ENCODE data around the gene GTF3C5.
"Not testable (repeated sequence)": the region's sequence is repeated elsewhere in the genome, so short reads cannot be mapped to it uniquely, and the experiment has no call there.

The GTF3C5 gene

DNA sequence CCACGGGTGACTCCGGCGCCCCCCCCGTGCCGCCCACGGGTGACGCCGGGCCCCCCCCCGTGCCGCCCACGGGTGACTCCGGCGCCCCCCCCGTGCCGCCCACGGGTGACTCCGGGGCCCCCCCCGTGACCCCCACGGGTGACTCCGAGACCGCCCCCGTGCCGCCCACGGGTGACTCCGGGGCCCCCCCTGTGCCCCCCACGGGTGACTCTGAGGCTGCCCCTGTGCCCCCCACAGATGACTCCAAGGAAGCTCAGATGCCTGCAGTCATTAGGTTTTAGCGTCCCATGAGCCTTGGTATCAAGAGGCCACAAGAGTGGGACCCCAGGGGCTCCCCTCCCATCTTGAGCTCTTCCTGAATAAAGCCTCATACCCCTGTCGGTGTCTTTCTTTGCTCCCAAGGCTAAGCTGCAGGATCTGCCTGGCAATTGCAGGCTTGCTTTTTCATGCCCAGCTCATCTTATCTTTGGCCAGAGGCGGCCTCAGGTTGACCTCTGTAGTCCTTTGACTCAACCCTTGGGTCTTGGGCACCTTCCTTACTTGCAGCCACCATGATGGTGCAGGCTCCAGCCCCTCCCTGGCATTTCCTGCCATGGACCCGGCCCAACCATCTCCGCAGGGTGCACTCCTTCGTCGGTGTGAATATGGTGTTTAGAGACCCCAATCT is 40.8 kb downstream of the GTF3C5 start:
- DNase-seq: no peak
- TF ChIP-seq GATA1 (IDR thresholded peaks at IDR 0.05; ENCODE audit: low read depth, low read length) (no peak), POLR2A (IDR thresholded peaks at IDR 0.05; ENCODE audit: low read length) (no peak)

DNA sequence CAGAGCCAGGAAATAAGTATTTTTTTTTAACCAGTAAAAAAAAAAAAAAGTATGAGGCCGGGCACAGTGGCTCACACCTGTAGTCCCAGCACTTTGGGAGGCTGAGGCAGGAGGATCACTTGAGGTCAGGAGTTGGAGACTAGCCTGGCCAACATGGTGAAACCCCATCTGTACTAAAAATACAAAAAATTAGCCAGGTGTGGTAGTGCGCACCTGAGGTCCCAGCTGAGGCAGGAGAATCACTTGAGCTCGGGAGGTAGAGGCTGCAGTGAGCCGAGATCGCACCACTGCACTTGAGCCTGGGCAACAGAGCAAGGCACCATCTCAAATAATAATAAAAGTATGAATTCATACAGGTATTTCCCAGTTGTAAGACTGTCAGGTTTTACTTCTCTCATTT is 41.4 kb downstream of the GTF3C5 start:
- DNase-seq: not testable (repeated sequence)

DNA sequence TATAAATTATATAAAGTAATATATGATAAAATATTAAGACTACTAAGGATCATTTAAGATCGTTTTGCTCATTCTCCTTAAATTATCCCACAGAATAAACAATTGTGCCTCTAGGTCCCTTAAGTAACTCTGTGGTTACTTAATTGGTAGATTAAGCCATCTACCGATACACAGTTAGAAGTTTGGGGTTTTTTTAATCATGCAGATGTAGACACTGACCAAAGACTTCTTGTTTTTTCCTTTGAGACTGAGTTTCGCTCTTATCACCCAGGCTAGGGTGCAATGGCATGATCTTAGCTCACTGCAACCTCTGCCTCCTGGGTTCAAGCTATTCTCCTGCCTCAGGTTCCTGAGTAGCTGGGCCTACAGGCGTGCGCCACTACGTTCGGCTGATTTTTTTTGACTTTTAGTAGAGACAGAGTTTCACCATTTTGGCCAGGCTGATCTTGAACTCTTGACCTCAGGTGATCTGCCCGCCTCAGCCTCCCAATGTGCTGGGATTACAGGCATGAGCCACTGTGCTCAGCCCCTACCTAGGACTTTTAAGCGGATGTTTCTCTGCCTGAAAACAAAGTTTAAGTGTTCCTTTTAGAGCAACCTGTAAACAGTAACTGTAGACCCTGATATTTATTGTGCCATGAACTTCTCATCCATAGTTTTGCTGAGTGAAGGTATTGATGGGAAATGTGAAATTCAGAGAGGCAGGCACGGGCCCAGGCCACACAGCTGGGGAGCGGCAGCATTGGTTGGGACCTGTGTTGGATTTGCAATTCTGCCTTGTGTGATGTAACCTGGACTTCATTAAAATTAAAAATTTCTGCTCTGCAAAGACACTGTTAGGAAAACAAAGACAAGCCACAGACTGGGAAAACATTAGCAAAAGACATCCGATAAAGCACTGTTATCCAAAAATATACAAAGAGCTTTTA is 42.6 kb downstream of the GTF3C5 start:
- TF ChIP-seq POLR2A (IDR thresholded peaks at IDR 0.05; ENCODE audit: low read length) (no peak), GATA1 (IDR thresholded peaks at IDR 0.05; ENCODE audit: low read depth, low read length) (no peak)
- no peak for DNase-seq

DNA sequence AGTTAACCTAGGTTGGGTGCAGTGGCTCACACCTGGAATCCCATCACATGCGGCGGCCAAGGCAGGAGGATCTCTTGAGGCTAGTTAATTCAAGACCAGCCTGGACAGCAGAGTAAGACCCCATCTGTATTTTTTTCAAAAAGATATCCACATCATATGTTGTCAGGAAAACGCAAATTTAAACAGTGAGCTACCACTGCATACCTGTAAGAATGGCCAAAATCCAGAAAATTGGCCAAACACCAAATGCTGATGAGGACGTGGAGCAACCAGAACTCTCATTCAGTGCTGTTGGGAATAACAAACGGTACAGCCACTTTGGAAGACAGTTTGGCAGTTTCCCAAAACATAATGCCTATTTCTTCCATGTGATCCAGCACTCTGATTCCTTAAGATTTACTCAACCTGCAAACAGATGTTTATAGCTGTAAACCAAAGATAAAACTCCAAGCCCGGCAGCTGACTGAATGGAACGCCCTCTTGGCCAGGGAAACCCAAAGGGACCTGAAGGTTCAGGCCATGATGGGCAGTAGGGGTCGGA is 43.4 kb downstream of the GTF3C5 start:
- TF ChIP-seq GATA1 (IDR thresholded peaks at IDR 0.05; ENCODE audit: low read depth, low read length): no peak
- TF ChIP-seq POLR2A (IDR thresholded peaks at IDR 0.05; ENCODE audit: low read length): no peak
- no peak for DNase-seq

DNA sequence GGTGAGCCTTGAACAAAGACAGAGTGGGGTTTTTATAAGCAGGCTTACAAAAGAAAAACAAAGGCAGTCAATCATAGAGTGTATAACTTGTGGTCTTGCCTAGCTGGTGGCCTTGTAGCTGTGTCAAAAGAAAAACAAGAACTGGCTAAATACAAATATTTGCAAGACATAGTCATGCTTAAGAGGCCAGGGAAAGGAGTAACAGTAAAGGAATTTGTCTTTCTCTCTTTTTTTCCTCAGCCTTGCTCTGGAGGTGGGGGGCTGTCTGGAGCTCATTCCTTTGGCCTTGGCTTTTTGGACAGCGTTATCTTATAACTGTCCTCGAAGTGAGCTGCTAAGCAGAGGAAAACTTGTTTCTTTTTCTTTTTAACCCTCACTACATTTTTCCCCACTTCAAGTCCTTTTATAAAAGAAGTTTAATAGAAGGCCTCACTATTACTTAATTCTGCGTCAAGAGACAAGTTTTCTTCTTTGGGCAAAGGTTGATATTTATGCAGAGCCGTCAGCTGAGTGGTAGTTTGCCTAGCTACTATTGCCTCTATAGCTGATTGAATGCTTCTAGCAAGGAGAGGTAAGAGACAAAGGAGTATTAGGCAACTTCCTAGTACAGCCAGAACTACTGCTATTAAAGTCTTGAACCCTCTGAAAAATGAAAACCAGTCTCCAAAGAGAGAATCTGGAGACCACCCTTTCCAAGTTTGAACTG is 45.3 kb downstream of the GTF3C5 start:
- TF ChIP-seq GATA1 (IDR thresholded peaks at IDR 0.05; ENCODE audit: low read depth, low read length): no peak
- no peak for TF ChIP-seq POLR2A (IDR thresholded peaks at IDR 0.05; ENCODE audit: low read length)
- DNase-seq: no peak

DNA sequence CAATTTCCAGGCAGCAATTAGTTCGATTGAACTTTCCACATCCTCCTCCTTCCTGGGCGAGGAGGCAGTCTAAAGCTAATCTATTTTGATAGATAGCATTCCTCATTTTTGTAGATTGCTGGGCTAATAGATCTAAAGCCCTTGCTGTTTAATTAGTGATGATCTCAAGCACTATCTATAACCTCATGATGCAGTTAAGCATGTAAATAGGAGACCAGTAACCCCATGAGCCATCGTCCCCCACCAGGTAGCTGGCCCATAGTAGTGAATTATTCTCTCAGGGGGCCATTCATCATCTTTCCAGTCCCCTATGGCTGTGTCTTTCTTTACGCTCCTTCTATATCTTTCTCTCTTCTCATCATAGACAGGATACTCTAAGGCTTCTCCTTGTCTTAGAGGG is 45.9 kb downstream of the GTF3C5 start:
- no peak for TF ChIP-seq GATA1 (IDR thresholded peaks at IDR 0.05; ENCODE audit: low read depth, low read length)
- no peak for TF ChIP-seq POLR2A (IDR thresholded peaks at IDR 0.05; ENCODE audit: low read length)
- no peak for DNase-seq

DNA sequence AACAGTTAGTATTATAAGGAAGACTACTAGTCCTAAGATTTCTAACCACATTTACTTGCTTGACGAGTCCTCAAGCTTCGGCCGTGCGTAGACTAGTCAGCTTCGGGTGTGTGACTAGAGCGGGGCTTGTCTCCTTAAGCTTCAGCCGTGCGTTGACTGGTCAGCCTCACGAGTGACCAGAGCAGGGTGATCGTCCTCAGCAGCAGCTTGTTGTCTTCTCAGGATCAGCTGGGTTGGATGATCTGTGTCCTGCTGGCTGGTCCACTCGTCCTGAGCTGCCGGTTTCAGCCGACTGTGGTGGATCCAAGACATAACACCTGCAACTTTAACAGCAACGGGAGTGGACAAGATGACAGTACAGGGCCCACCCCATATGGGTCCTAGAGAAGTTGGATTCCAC is 47.7 kb downstream of the GTF3C5 start:
- TF ChIP-seq POLR2A (IDR thresholded peaks at IDR 0.05; ENCODE audit: low read length) (no peak), GATA1 (IDR thresholded peaks at IDR 0.05; ENCODE audit: low read depth, low read length) (no peak)
- DNase-seq: no peak

DNA sequence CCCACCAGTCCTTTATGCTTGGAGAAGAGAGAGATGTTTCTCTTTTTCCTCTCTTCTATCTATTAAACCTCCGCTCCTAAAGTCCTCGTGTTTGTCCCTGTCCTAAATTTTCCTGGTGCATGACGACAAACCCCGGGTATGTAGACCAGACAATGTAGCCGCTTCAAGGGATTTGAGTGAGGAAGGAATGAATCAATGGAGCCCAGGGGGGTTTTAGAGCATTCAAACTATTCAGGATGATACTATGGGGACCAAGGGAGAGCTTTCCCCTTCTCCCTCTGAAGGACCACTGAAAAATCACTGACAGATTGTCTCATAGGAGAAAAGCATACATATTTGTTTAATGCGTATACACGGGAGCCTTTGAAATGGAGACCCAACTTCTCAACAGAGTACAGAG is 49.4 kb downstream of the GTF3C5 start:
- DNase-seq: no peak
- no peak for TF ChIP-seq GATA1 (IDR thresholded peaks at IDR 0.05; ENCODE audit: low read depth, low read length)
- TF ChIP-seq POLR2A (IDR thresholded peaks at IDR 0.05; ENCODE audit: low read length): no peak

DNA sequence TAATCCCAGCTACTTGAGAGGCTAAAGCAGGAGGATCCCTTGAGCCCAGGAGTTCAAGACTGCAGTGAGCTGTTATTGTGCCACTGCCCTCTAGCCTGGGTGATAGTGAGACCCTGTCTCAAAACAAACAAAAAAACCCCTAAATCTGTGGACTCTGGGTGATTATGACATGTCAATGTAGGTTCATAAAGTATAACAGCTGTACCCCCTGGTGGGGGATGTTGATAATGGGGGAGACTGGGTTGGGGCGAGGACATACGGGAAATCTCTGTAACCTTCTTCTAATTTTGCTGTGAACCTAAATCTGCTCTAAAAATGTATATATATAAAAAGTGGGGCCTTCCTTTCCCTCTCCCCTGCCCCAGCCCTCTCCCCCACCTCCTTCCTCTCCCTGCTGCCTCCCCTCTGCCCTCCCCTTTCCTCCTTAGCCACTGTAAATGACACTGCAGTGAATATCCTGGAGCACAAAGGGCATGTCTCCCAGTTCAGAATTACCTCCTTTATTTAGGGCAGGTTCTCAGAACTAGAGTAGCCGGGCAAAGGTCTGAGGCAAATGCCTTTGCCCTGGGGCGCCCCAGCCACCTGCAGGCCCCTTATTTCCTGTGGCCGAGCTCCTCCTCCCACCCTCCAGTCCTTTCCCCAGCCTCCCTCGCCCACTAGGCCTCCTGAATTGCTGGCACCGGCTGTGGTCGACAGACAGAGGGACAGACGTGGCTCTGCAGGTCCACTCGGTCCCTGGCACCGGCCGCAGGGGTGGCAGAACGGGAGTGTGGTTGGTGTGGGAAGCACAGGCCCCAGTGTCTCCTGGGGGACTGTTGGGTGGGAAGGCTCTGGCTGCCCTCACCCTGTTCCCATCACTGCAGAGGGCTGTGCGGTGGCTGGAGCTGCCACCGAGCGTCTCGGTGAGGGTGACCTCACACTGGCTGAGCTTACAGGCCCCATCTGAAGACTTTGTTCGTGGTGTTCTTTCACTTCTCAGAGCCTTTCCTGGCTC is 50.3 kb downstream of the GTF3C5 start:
- not testable (repeated sequence) for DNase-seq

DNA sequence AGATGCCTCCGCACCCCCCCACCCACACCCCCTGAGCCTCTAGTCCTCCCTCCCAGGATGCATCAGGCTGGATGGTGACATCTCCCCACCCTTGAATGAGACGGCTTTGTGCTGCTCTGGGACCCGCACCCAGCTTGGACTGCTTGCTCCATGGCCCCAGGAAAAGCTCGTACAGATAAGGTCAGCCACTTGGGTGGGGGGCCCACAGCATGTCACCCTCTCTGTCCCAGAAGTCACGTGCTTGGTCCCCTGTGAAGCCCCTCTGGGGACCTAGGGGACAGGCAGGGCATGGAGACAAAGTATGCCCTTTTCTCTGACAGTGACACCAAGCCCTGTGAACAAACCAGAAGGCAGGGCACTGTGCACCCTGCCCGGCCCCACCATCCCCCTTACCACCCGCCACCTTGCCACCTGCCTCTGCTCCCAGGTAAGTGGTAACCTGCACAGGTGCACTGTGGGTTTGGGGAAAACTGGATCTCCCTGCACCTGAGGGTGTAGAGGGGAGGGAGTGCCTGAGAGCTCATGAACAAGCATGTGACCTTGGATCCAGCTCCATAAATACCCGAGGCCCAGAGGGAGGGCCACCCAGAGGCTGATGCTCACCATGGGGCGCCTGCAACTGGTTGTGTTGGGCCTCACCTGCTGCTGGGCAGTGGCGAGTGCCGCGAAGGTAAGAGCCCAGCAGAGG is 51.3 kb downstream of the GTF3C5 start:
- not testable (repeated sequence) for DNase-seq

DNA sequence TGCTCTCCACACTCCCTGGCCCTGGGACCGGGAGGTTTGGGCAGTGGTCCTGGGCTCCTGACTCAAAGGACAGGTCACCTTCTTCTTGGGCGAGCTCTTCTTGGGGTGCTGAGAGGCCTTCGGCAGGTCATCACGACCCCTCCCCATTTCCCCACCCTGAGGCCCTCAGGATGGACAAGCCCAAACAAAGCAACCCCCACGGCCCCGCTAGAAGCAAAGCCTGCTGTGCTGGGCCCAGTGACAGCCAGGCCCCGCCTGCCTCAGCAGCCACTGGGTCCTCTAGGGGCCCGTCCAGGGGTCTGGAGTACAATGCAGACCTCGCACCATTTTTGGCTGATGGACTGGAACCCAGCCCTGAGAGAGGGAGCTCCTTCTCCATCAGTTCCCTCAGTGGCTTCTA is 52.9 kb downstream of the GTF3C5 start:
- DNase-seq: not testable (repeated sequence)

DNA sequence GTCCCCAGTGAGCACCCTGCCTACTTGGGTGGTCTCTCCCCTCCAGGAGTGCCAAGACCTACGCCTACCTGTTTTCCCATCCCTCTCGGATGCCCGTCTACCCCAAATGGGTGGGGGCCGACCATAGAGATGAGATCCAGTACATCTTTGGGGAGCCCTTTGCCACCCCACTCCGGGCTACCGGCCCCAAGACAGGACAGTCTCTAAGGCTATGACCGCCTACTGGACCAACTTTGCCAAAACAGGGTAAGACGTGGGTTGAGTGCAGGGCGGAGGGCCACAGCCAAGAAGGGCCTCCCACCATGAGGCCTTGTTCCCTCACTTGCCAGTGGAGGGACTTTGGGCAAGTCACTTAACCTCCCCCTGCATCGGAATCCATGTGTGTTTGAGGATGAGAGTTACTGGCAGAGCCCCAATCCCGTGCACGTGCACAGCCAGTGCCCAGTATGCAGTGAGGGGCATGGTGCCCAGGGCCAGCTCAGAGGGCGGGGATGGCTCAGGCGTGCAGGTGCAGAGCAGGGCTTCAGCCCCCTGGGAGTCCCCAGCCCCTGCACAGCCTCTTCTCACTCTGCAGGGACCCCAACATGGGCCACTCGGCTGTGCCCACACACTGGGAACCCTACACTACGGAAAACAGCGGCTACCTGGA is 55.5 kb downstream of the GTF3C5 start:
- DNase-seq: not testable (repeated sequence)

DNA sequence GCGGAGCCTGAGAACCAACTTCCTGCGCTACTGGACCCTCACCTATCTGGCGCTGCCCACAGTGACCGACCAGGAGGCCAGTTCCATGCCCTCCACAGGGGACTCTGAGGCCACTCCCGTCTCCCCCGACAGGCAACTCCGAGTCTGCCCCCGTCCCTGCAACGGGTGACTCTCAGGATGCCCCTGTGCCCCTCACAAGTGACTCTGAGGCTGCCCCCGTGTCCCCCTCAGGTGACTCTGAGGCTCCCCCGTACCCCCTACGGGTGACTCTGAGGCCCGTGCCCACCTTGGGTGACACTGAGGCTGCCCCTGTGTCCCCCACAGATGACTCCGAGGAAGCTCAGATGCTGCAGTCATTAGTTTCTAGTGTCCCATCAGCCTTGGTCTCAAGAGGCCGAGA is 56.1 kb downstream of the GTF3C5 start:
- no peak for DNase-seq
- TF ChIP-seq POLR2A (IDR thresholded peaks at IDR 0.05; ENCODE audit: low read length) (no peak), GATA1 (IDR thresholded peaks at IDR 0.05; ENCODE audit: low read depth, low read length) (no peak)

Measured in erythroblast (primary cell).